OCI-LY1 (cell line): Measurements from ENCODE around the gene RAB3C.

ENCODE experiments used
- H2AFZ ChIP-seq: fragments of 200-600 bp; sonication (generic), shearing (Covaris generic); 2 replicates; pipeline ENCODE4 v1.6.0; 2014; ENCODE audit warnings: antibody characterized with exemption, mild to moderate bottlenecking, low read length
- H3F3A ChIP-seq: fragments of 200-600 bp; sonication (generic), shearing (Covaris generic); 2 replicates; pipeline ENCODE4 v1.6.0; 2014; ENCODE audit warnings: mild to moderate bottlenecking, antibody characterized with exemption, low read length, moderate library complexity; ENCODE audit not compliant: insufficient read depth
- H3K27ac ChIP-seq: fragments of 200-600 bp; sonication (generic); 2 replicates; pipeline ENCODE4 v1.5.1; 2014; ENCODE audit warnings: low read length, mixed run types, mild to moderate bottlenecking, low read depth; ENCODE audit not compliant: poor library complexity, severe bottlenecking
- H3K27me3 ChIP-seq: fragments of 200-600 bp; sonication (generic); 2 replicates; pipeline ENCODE4 v1.6.0; 2014; ENCODE audit warnings: antibody characterized with exemption, mild to moderate bottlenecking, low read length, moderate library complexity; ENCODE audit not compliant: insufficient read depth
- H3K36me3 ChIP-seq: fragments of 200-600 bp; sonication (generic); 2 replicates; pipeline ENCODE4 v1.6.1; 2014; ENCODE audit warnings: mild to moderate bottlenecking, antibody characterized with exemption, low read length, moderate library complexity, mixed read lengths; ENCODE audit not compliant: insufficient read depth
- H3K4me1 ChIP-seq: fragments of 200-600 bp; sonication (generic); 2 replicates; pipeline ENCODE4 v1.5.1; 2014; ENCODE audit warnings: mild to moderate bottlenecking, low read length, moderate library complexity; ENCODE audit not compliant: insufficient read depth, severe bottlenecking
- H3K4me2 ChIP-seq: fragments of 200-600 bp; sonication (generic), shearing (Covaris generic); 2 replicates; pipeline ENCODE4 v1.6.1; 2014; ENCODE audit warnings: low read length
- H3K4me3 ChIP-seq: fragments of 200-600 bp; sonication (generic); 2 replicates; pipeline ENCODE4 v1.5.1; 2014; ENCODE audit warnings: low read length, low read depth, mild to moderate bottlenecking, mixed read lengths; ENCODE audit not compliant: poor library complexity, severe bottlenecking
- H3K79me2 ChIP-seq: fragments of 200-600 bp; shearing (Covaris generic); 2 replicates; pipeline ENCODE4 v1.6.1; 2016; ENCODE audit warnings: mixed run types, low read length, mixed read lengths; ENCODE audit not compliant: insufficient read depth
- H3K9ac ChIP-seq: fragments of 200-600 bp; sonication (generic), shearing (Covaris generic); 2 replicates; pipeline ENCODE4 v1.6.1; 2014; ENCODE audit warnings: mild to moderate bottlenecking, low read length, mixed read lengths
- H3K9me2 ChIP-seq: fragments of 200-600 bp; sonication (generic), shearing (Covaris generic); 2 replicates; pipeline ENCODE4 v1.6.1; 2014; ENCODE audit warnings: low read depth, mild to moderate bottlenecking, low read length, mixed read lengths
- H3K9me3 ChIP-seq: fragments of 200-600 bp; shearing (Covaris generic); 2 replicates; pipeline ENCODE4 v1.6.1; 2014; ENCODE audit warnings: low read length, mixed read lengths
- H4K20me1 ChIP-seq: fragments of 200-600 bp; sonication (generic), shearing (Covaris generic); 2 replicates; pipeline ENCODE4 v1.6.0; 2016; ENCODE audit warnings: mild to moderate bottlenecking, low read length; ENCODE audit not compliant: insufficient read depth
- EZH2 ChIP-seq: fragments of 200-600 bp; sonication (generic), shearing (Covaris generic); IDR thresholded peaks from 2 replicates; pipeline ENCODE4 v1.8.0; 2017; ENCODE audit warnings: borderline replicate concordance, mixed run types, mild to moderate bottlenecking, antibody characterized with exemption, low read length, moderate library complexity, mixed read lengths
- TF ChIP-seq, protein P1 (sequence below): fragments of 200-600 bp; sonication (generic), shearing (Covaris generic); IDR thresholded peaks from 2 replicates; pipeline ENCODE4 v1.5.1; 2017; ENCODE audit warnings: mild to moderate bottlenecking, antibody characterized with exemption, low read length, moderate library complexity, mixed read lengths

Gene RAB3C

DNA sequence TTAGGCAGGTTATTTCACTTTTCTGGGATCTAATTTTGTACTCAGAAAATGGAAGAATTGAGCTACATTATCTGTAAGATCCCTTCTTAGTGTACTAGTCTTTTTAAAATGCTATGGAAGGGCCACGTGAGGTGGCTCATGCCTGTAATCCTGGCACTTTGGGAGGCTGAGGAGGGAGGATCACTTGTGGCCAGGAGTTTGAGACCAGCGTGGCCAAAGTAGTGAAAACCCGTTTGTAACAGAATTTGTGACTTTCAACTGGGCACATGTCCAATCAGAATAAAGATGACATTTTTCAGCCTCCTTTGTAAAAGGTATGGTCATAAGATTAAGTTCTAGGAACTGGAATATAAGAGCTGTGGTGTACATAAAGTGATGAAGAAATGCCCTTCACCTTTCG, 3.1 kb upstream of the RAB3C start:
- TF ChIP-seq, protein P1, sequence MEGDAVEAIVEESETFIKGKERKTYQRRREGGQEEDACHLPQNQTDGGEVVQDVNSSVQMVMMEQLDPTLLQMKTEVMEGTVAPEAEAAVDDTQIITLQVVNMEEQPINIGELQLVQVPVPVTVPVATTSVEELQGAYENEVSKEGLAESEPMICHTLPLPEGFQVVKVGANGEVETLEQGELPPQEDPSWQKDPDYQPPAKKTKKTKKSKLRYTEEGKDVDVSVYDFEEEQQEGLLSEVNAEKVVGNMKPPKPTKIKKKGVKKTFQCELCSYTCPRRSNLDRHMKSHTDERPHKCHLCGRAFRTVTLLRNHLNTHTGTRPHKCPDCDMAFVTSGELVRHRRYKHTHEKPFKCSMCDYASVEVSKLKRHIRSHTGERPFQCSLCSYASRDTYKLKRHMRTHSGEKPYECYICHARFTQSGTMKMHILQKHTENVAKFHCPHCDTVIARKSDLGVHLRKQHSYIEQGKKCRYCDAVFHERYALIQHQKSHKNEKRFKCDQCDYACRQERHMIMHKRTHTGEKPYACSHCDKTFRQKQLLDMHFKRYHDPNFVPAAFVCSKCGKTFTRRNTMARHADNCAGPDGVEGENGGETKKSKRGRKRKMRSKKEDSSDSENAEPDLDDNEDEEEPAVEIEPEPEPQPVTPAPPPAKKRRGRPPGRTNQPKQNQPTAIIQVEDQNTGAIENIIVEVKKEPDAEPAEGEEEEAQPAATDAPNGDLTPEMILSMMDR: no peak
- TF ChIP-seq EZH2: no peak
- Histone ChIP-seq H3K9me3 (no peaks in the 10 kb centered on the region), H3K9me2 (no peaks in the 10 kb centered on the region), H3K27me3 (peaks cover 7% of the 10 kb centered on the region; the same call in 1 of the 2 replicates), H3K4me1 (no peaks in the 10 kb centered on the region), H3K79me2 (no peaks in the 10 kb centered on the region), H2AFZ (no peak overlapping the region), H4K20me1 (no peaks in the 10 kb centered on the region), H3K4me3 (no peak overlapping the region), H3K36me3 (no peaks in the 10 kb centered on the region), H3K27ac (no peak overlapping the region), H3K4me2 (no peak overlapping the region), H3F3A (no peaks in the 10 kb centered on the region), H3K9ac (no peak overlapping the region)

DNA sequence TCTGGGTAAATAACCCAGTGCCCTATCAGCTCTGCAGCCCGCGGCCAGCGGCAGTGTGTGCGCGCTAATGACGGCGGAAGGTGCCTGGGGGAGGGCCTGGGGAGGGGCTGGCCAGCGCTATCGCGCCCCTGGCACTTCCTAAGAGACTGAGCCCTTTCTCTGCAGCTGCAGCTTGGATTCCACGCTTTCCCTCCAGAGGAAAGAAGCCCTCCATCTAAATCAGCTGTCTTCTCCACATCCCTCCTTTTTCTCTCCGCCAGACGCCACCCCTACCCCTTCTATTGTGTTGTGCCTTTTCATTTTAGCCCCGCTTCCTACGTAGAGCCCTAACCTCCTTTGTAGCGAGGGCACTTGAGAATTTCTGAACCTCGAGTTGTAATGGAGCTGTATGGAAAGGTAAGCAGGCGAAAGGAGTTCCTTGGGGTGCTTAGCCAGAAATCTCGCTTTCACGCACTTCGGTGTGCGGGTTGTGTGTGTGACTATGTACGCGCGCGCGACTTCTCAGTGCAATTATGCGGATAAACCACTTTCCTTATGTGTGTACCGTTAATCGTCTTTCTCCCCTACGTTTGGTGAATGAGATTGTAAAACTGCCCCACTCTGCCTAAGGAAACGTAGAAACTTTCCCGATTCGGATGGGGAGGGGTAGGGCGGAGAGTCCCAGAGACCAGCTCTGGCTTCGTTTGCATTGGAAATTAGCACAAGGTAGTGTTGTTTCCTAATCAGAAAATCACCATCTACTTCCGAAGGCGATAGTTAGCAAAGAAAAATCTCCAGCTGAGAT, 664 bp upstream of the RAB3C start:
- Histone ChIP-seq H2AFZ (no peak overlapping the region), H3K9ac (no peak overlapping the region), H3K4me2 (peak overlapping the region; percentile 64)

DNA sequence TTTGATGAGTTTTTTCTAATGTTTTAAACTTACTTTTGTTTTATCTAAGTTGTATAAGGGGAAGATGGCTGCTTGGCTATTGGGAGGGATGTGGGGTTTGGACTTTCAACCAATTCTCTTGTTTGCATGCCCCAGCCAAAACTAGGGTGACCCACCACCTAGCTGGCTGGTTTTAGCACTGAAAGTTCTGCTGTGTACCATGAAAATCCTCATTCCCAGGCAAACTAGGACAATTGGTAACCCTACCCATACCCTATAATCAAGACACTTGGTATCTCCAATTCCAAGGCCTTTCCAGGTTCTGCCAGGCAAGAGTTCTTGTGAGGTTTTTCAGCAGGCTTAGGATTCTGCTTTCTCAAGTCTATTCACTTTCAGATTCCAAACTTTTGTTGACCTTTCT, 13.1 kb downstream of the RAB3C start:
- H3K4me2 ChIP-seq: no peak overlapping the region
- no peaks in the 10 kb centered on the region for H3K79me2 ChIP-seq
- no peak overlapping the region for H3K27ac ChIP-seq
- TF ChIP-seq EZH2: no peak
- TF ChIP-seq, protein P1: no peak
- no peak overlapping the region for H3K4me3 ChIP-seq
- no peaks in the 10 kb centered on the region for H3K4me1 ChIP-seq
- H3F3A ChIP-seq: no peaks in the 10 kb centered on the region
- H3K9me3 ChIP-seq: no peaks in the 10 kb centered on the region
- H3K9me2 ChIP-seq: no peaks in the 10 kb centered on the region
- no peak overlapping the region for H2AFZ ChIP-seq
- H3K36me3 ChIP-seq: no peaks in the 10 kb centered on the region
- no peak overlapping the region for H3K9ac ChIP-seq
- no peaks in the 10 kb centered on the region for H3K27me3 ChIP-seq
- H4K20me1 ChIP-seq: no peaks in the 10 kb centered on the region

More for the DNA sequence above, 664 bp upstream of the RAB3C start:
- no peaks in the 10 kb centered on the region for H3K9me2 ChIP-seq
- H3K36me3 ChIP-seq: no peaks in the 10 kb centered on the region
- H3K27me3 ChIP-seq: peaks cover 7% of the 10 kb centered on the region; the same call in 1 of the 2 replicates
- no peak overlapping the region for H3K27ac ChIP-seq
- H3K79me2 ChIP-seq: no peaks in the 10 kb centered on the region
- no peaks in the 10 kb centered on the region for H4K20me1 ChIP-seq
- TF ChIP-seq, protein P1: no peak
- no peak for TF ChIP-seq EZH2
- no peaks in the 10 kb centered on the region for H3K4me1 ChIP-seq
- H3F3A ChIP-seq: no peaks in the 10 kb centered on the region
- peak overlapping the region; percentile 61 for H3K4me3 ChIP-seq
- H3K9me3 ChIP-seq: no peaks in the 10 kb centered on the region
